ENCODE measurements around the gene FBXW9.
A peak's percentile ranks its signal among the peaks of the same experiment; 100 is the strongest.

FBXW9 gene

GRCh38 chr19:12670159-12670928 lies 26.1 kb downstream of the FBXW9 start:
- Histone ChIP-seq H3K4me1 (ENCODE audit: control insufficient read depth in 5 of 5, insufficient read depth in 5 of 5, low read length in 5 of 5) (peaks cover 23 to 55% (median 48%) of the 10 kb centered on the region in 5 donors), H3K9me3 (ENCODE audit: control insufficient read depth in 5 of 5, low read length in 5 of 5) (no peaks in the 10 kb centered on the region), H3K36me3 (ENCODE audit: control insufficient read depth in 5 of 5, insufficient read depth in 5 of 5, low read length in 5 of 5) (peaks cover 0 to 34% (median 25%) of the 10 kb centered on the region in 5 donors), H3K9ac (ENCODE audit: low read length in 5 of 5) (peak overlapping the region; percentile 87 to 99 (median 98)), H3K27ac (ENCODE audit: low read depth, low read length) (peak overlapping the region; percentile 97), H3K4me3 (ENCODE audit: low read depth in 1 of 5, low read length in 5 of 5) (peak overlapping the region; percentile 83 to 93 (median 90)), H3K27me3 (ENCODE audit: control insufficient read depth in 5 of 5, insufficient read depth in 4 of 5, low read length in 5 of 5) (no peaks in the 10 kb centered on the region)

- H3K4me3 ChIP-seq (ENCODE audit: low read depth in 1 of 5, low read length in 5 of 5): peak overlapping the region; percentile 83 to 93 (median 90)
- no peaks in the 10 kb centered on the region for H3K9me3 ChIP-seq (ENCODE audit: control insufficient read depth in 5 of 5, low read length in 5 of 5)
- peak overlapping the region; percentile 97 for H3K27ac ChIP-seq (ENCODE audit: low read depth, low read length)
- no peaks in the 10 kb centered on the region for H3K27me3 ChIP-seq (ENCODE audit: control insufficient read depth in 5 of 5, insufficient read depth in 4 of 5, low read length in 5 of 5)
- H3K36me3 ChIP-seq (ENCODE audit: control insufficient read depth in 5 of 5, insufficient read depth in 5 of 5, low read length in 5 of 5): peaks cover 0 to 35% (median 23%) of the 10 kb centered on the region in 5 donors
- peak overlapping the region; percentile 87 to 99 (median 98) for H3K9ac ChIP-seq (ENCODE audit: low read length in 5 of 5)
- peaks cover 23 to 64% (median 48%) of the 10 kb centered on the region in 5 donors for H3K4me1 ChIP-seq (ENCODE audit: control insufficient read depth in 5 of 5, insufficient read depth in 5 of 5, low read length in 5 of 5)
Measured at GRCh38 chr19:12669270-12670158, 26.9 kb downstream of the FBXW9 start.

- H3K9me3 ChIP-seq (ENCODE audit: control insufficient read depth in 5 of 5, low read length in 5 of 5): no peaks in the 10 kb centered on the region
- H3K9ac ChIP-seq (ENCODE audit: low read length in 5 of 5): peak overlapping the region; percentile 87 to 99 (median 98)
- peak overlapping the region; percentile 97 for H3K27ac ChIP-seq (ENCODE audit: low read depth, low read length)
- H3K4me1 ChIP-seq (ENCODE audit: control insufficient read depth in 5 of 5, insufficient read depth in 5 of 5, low read length in 5 of 5): peaks cover 23 to 67% (median 48%) of the 10 kb centered on the region in 5 donors
- peak overlapping the region; percentile 82 to 93 (median 90) for H3K4me3 ChIP-seq (ENCODE audit: low read depth in 1 of 5, low read length in 5 of 5)
- no peaks in the 10 kb centered on the region for H3K27me3 ChIP-seq (ENCODE audit: control insufficient read depth in 5 of 5, insufficient read depth in 4 of 5, low read length in 5 of 5)
- peaks cover 0 to 32% (median 17%) of the 10 kb centered on the region in 5 donors for H3K36me3 ChIP-seq (ENCODE audit: control insufficient read depth in 5 of 5, insufficient read depth in 5 of 5, low read length in 5 of 5)
Measured at GRCh38 chr19:12668932-12669269, 27.5 kb downstream of the FBXW9 start.

DNA sequence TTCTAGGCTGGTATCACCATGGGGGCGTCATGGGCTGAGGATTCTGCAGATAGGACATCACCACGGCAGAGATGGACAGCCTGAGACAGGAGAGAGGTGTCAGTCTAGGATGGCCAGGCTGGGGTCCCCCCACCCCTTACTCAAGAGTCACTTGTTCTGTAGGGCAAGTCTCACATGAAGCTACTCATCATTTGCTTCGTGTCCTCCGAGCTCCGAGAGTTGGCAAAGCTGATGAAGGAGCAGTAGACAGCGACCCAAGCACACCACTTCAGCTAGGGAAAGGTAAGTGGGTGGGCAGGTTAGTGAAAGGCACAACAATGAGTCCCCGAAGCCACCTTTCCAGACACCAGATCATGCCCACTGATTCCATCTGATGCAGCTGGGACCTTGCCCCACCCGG lies 28.1 kb downstream of the FBXW9 start:
- H3K4me3 ChIP-seq (ENCODE audit: low read depth in 1 of 5, low read length in 5 of 5): peak overlapping the region; percentile 82 to 93 (median 90)
- peak overlapping the region; percentile 97 for H3K27ac ChIP-seq (ENCODE audit: low read depth, low read length)

GRCh38 chr19:12667731-12668302 lies 28.6 kb downstream of the FBXW9 start:
- Histone ChIP-seq H3K9me3 (ENCODE audit: control insufficient read depth in 5 of 5, low read length in 5 of 5) (no peaks in the 10 kb centered on the region), H3K27ac (ENCODE audit: low read depth, low read length) (peak overlapping the region; percentile 97), H3K4me3 (ENCODE audit: low read depth in 1 of 5, low read length in 5 of 5) (peak overlapping the region in 4 of 5 donors; percentile 82 to 93 (median 88)), H3K27me3 (ENCODE audit: control insufficient read depth in 5 of 5, insufficient read depth in 4 of 5, low read length in 5 of 5) (no peaks in the 10 kb centered on the region), H3K4me1 (ENCODE audit: control insufficient read depth in 5 of 5, insufficient read depth in 5 of 5, low read length in 5 of 5) (peaks cover 23 to 67% (median 48%) of the 10 kb centered on the region in 5 donors), H3K36me3 (ENCODE audit: control insufficient read depth in 5 of 5, insufficient read depth in 5 of 5, low read length in 5 of 5) (peaks cover 0 to 32% (median 15%) of the 10 kb centered on the region in 5 donors), H3K9ac (ENCODE audit: low read length in 5 of 5) (peak overlapping the region in 4 of 5 donors; percentile 35 to 99 (median 98))

More for the DNA sequence above, 28.1 kb downstream of the FBXW9 start:
- Histone ChIP-seq H3K9me3 (ENCODE audit: control insufficient read depth in 5 of 5, low read length in 5 of 5) (no peaks in the 10 kb centered on the region), H3K9ac (ENCODE audit: low read length in 5 of 5) (peak overlapping the region; percentile 35 to 99 (median 98)), H3K36me3 (ENCODE audit: control insufficient read depth in 5 of 5, insufficient read depth in 5 of 5, low read length in 5 of 5) (peaks cover 0 to 32% (median 16%) of the 10 kb centered on the region in 5 donors), H3K27me3 (ENCODE audit: control insufficient read depth in 5 of 5, insufficient read depth in 4 of 5, low read length in 5 of 5) (no peaks in the 10 kb centered on the region), H3K4me1 (ENCODE audit: control insufficient read depth in 5 of 5, insufficient read depth in 5 of 5, low read length in 5 of 5) (peaks cover 23 to 67% (median 48%) of the 10 kb centered on the region in 5 donors)

- H3K36me3 ChIP-seq (ENCODE audit: control insufficient read depth in 5 of 5, insufficient read depth in 5 of 5, low read length in 5 of 5): peaks cover 0 to 35% (median 15%) of the 10 kb centered on the region in 5 donors
- peaks cover 21 to 67% (median 48%) of the 10 kb centered on the region in 5 donors for H3K4me1 ChIP-seq (ENCODE audit: control insufficient read depth in 5 of 5, insufficient read depth in 5 of 5, low read length in 5 of 5)
- peak within 1 kb of the TSS; percentile 76 for H3K27ac ChIP-seq (ENCODE audit: low read depth, low read length)
Measured at GRCh38 chr19:12666265-12667048, 30.0 kb downstream of the FBXW9 start, which contains the start of the genes MAN2B1 and WDR83. Gene MAN2B1, minus strand, starts transcription at chr19:12666742. Its CDS starts 41 bp downstream, at chr19:12666701. Gene WDR83, plus strand, starts transcription at chr19:12666807. Its CDS starts 2,984 bp downstream, at chr19:12669791.

DNA sequence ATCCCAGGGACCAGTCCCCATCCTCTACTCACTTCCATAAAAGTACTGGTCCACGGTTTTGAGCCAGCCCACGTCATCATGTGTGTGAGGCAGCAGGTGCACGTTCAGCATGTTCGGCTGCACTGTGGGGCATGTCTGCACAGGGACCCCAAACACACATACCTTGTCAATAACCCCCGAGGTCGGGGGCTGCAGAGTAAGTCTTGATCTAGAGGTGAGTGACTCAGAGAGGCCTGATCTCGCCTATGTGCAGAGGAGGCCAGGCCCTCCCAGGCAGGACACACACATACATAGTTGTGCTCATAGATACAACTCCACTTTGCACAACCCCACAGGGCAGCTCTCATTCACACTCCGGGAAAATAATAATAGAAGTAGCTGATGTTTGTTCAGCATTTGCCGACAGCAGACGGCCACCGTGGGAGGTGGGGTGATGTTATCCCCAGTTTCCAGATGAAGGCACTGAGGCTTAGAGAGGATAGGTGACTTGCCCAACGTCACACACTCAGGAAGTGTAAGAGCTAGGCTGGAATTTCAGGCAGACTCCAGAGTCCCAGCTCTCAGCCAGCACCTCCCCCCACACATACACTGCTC lies 30.7 kb downstream of the FBXW9 start:
- H3K36me3 ChIP-seq (ENCODE audit: control insufficient read depth in 5 of 5, insufficient read depth in 5 of 5, low read length in 5 of 5): peaks cover 0 to 42% (median 22%) of the 10 kb centered on the region in 5 donors
- peak overlapping the region; percentile 76 for H3K27ac ChIP-seq (ENCODE audit: low read depth, low read length)
- no peaks in the 10 kb centered on the region for H3K9me3 ChIP-seq (ENCODE audit: control insufficient read depth in 5 of 5, low read length in 5 of 5)
- H3K9ac ChIP-seq (ENCODE audit: low read length in 5 of 5): peak overlapping the region; percentile 84 to 99 (median 90)
- H3K27me3 ChIP-seq (ENCODE audit: control insufficient read depth in 5 of 5, insufficient read depth in 4 of 5, low read length in 5 of 5): no peaks in the 10 kb centered on the region
- H3K4me3 ChIP-seq (ENCODE audit: low read depth in 1 of 5, low read length in 5 of 5): peak overlapping the region; percentile 86 to 98 (median 95)
- peaks cover 21 to 65% (median 47%) of the 10 kb centered on the region in 5 donors for H3K4me1 ChIP-seq (ENCODE audit: control insufficient read depth in 5 of 5, insufficient read depth in 5 of 5, low read length in 5 of 5)

More at GRCh38 chr19:12666265-12667048, 30.0 kb downstream of the FBXW9 start, which contains the start of the genes MAN2B1 and WDR83:
- no peaks in the 10 kb centered on the region for H3K27me3 ChIP-seq (ENCODE audit: control insufficient read depth in 5 of 5, insufficient read depth in 4 of 5, low read length in 5 of 5)
- H3K9me3 ChIP-seq (ENCODE audit: control insufficient read depth in 5 of 5, low read length in 5 of 5): no peaks in the 10 kb centered on the region
- peak within 1 kb of the TSS; percentile 84 to 99 (median 90) for H3K9ac ChIP-seq (ENCODE audit: low read length in 5 of 5)
- H3K4me3 ChIP-seq (ENCODE audit: low read depth in 1 of 5, low read length in 5 of 5): peak within 1 kb of the TSS; percentile 86 to 98 (median 95)

DNA sequence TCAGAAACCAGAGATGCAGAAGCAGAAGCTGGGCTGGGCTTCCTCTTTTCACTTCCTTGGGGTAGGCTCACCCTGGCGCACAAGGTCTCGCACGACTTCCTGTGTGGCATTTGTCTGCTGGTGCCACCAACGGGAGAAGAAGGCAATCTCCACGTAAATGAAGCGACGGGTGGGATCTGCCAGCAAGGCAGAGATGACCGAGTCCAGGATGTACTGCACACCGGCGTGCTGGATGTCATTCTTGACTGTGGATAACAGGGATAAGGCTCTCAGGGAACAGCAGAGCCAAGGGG lies 31.2 kb downstream of the FBXW9 start:
- Histone ChIP-seq H3K27me3 (ENCODE audit: control insufficient read depth in 5 of 5, insufficient read depth in 4 of 5, low read length in 5 of 5) (no peaks in the 10 kb centered on the region), H3K9me3 (ENCODE audit: control insufficient read depth in 5 of 5, low read length in 5 of 5) (no peaks in the 10 kb centered on the region), H3K27ac (ENCODE audit: low read depth, low read length) (no peak overlapping the region), H3K9ac (ENCODE audit: low read length in 5 of 5) (no peak overlapping the region), H3K36me3 (ENCODE audit: control insufficient read depth in 5 of 5, insufficient read depth in 5 of 5, low read length in 5 of 5) (peaks cover 0 to 46% (median 22%) of the 10 kb centered on the region in 5 donors), H3K4me1 (ENCODE audit: control insufficient read depth in 5 of 5, insufficient read depth in 5 of 5, low read length in 5 of 5) (peaks cover 19 to 60% (median 42%) of the 10 kb centered on the region in 5 donors), H3K4me3 (ENCODE audit: low read depth in 1 of 5, low read length in 5 of 5) (peak overlapping the region; percentile 86 to 98 (median 95))
